GM20000 (cell line): ENCODE data around the gene AKAP6.

Experiments used
- DNase-seq: peaks from one replicate; pipeline ENCODE4 v3.0.0; 2012; ENCODE audit warnings: low spot score
- CTCF ChIP-seq: IDR thresholded peaks from 2 replicates; pipeline ENCODE4 v1.5.1; 2012; ENCODE audit warnings: mild to moderate bottlenecking, control low read depth; ENCODE audit errors: extremely low read depth, missing control alignments

Gene AKAP6

GRCh38 chr14:32635061-32635719, 306.1 kb downstream of the AKAP6 start:
- DNase-seq: no peak
- TF ChIP-seq CTCF: no peak

GRCh38 chr14:32637582-32637981, 308.5 kb downstream of the AKAP6 start:
- no peak for TF ChIP-seq CTCF
- no peak for DNase-seq

GRCh38 chr14:32639208-32639607, 310.1 kb downstream of the AKAP6 start:
- no peak for DNase-seq
- no peak for TF ChIP-seq CTCF

- DNase-seq: no peak
- TF ChIP-seq CTCF: no peak
Observed at GRCh38 chr14:32645551-32645950, 316.5 kb downstream of the AKAP6 start.

- no peak for TF ChIP-seq CTCF
- no peak for DNase-seq
Observed at GRCh38 chr14:32648434-32648833, 319.3 kb downstream of the AKAP6 start.

GRCh38 chr14:32650030-32650429, 320.9 kb downstream of the AKAP6 start:
- no peak for DNase-seq
- no peak for TF ChIP-seq CTCF

- TF ChIP-seq CTCF: no peak
- no peak for DNase-seq
Observed at GRCh38 chr14:32650665-32651064, 321.6 kb downstream of the AKAP6 start.
